ENCODE results near the gene DNAH12.
"Not testable (repeated sequence)": the region's sequence is repeated elsewhere in the genome, so short reads cannot be mapped to it uniquely, and the experiment has no call there.

The DNAH12 gene

GRCh38 chr3:57484563-57484962 is 59.6 kb downstream of the DNAH12 start:
- no peaks in the 10 kb centered on the region for H3K36me3 ChIP-seq
- H3K27ac ChIP-seq, result no peak overlapping the region
- no peaks in the 10 kb centered on the region for H3K27me3 ChIP-seq
- no peaks in the 10 kb centered on the region for H3K4me1 ChIP-seq (ENCODE audit: control insufficient read depth in 1 of 2, insufficient read depth in 1 of 2, low read depth in 1 of 2, low read length in 1 of 2)
- H3K9me3 ChIP-seq, result no peaks in the 10 kb centered on the region
- H3K4me3 ChIP-seq (ENCODE audit: low read depth in 1 of 2, low read length in 1 of 2), result no peak overlapping the region
- TF ChIP-seq CTCF (IDR thresholded peaks at IDR 0.05), result no peak

- not testable (repeated sequence) for H3K27me3 ChIP-seq; H3K4me3 ChIP-seq (ENCODE audit: low read depth in 1 of 2, low read length in 1 of 2); H3K9me3 ChIP-seq; H3K4me1 ChIP-seq (ENCODE audit: control insufficient read depth in 1 of 2, insufficient read depth in 1 of 2, low read depth in 1 of 2, low read length in 1 of 2); H3K36me3 ChIP-seq; H3K27ac ChIP-seq
Observed at GRCh38 chr3:57477193-57477592, 67.0 kb downstream of the DNAH12 start.

GRCh38 chr3:57464801-57465200 is 79.3 kb downstream of the DNAH12 start:
- H3K9me3 ChIP-seq, result no peaks in the 10 kb centered on the region
- no peak for TF ChIP-seq CTCF (IDR thresholded peaks at IDR 0.05)

GRCh38 chr3:57464011-57464410 is 80.1 kb downstream of the DNAH12 start:
- Histone ChIP-seq H3K9me3 (no peaks in the 10 kb centered on the region), H3K4me1 (ENCODE audit: control insufficient read depth in 1 of 2, insufficient read depth in 1 of 2, low read depth in 1 of 2, low read length in 1 of 2) (no peaks in the 10 kb centered on the region), H3K27ac (no peak overlapping the region), H3K4me3 (ENCODE audit: low read depth in 1 of 2, low read length in 1 of 2) (no peak overlapping the region), H3K27me3 (no peaks in the 10 kb centered on the region), H3K36me3 (no peaks in the 10 kb centered on the region)
- TF ChIP-seq CTCF (IDR thresholded peaks at IDR 0.05), result no peak

More at GRCh38 chr3:57464801-57465200, 79.3 kb downstream of the DNAH12 start:
- H3K4me3 ChIP-seq (ENCODE audit: low read depth in 1 of 2, low read length in 1 of 2), result no peak overlapping the region
- no peaks in the 10 kb centered on the region for H3K4me1 ChIP-seq (ENCODE audit: control insufficient read depth in 1 of 2, insufficient read depth in 1 of 2, low read depth in 1 of 2, low read length in 1 of 2)
- no peaks in the 10 kb centered on the region for H3K36me3 ChIP-seq
- no peaks in the 10 kb centered on the region for H3K27me3 ChIP-seq
- H3K27ac ChIP-seq, result no peak overlapping the region

- Histone ChIP-seq H3K27me3 (no peaks in the 10 kb centered on the region), H3K9me3 (no peaks in the 10 kb centered on the region), H3K27ac (no peak overlapping the region), H3K36me3 (no peaks in the 10 kb centered on the region), H3K4me3 (ENCODE audit: low read depth in 1 of 2, low read length in 1 of 2) (no peak overlapping the region), H3K4me1 (ENCODE audit: control insufficient read depth in 1 of 2, insufficient read depth in 1 of 2, low read depth in 1 of 2, low read length in 1 of 2) (no peaks in the 10 kb centered on the region)
- TF ChIP-seq CTCF (IDR thresholded peaks at IDR 0.05), result no peak
Observed at GRCh38 chr3:57451150-57451846, 92.8 kb downstream of the DNAH12 start.

- not testable (repeated sequence) for H3K9me3 ChIP-seq
Observed at GRCh38 chr3:57449276-57449847, 94.8 kb downstream of the DNAH12 start.

GRCh38 chr3:57448489-57448888 is 95.7 kb downstream of the DNAH12 start:
- H3K9me3 ChIP-seq; H3K4me3 ChIP-seq (ENCODE audit: low read depth in 1 of 2, low read length in 1 of 2); H3K27ac ChIP-seq; H3K4me1 ChIP-seq (ENCODE audit: control insufficient read depth in 1 of 2, insufficient read depth in 1 of 2, low read depth in 1 of 2, low read length in 1 of 2); H3K27me3 ChIP-seq; H3K36me3 ChIP-seq: not testable (repeated sequence)

More at GRCh38 chr3:57449276-57449847, 94.8 kb downstream of the DNAH12 start:
- H3K36me3 ChIP-seq; H3K27ac ChIP-seq; H3K4me1 ChIP-seq (ENCODE audit: control insufficient read depth in 1 of 2, insufficient read depth in 1 of 2, low read depth in 1 of 2, low read length in 1 of 2); H3K27me3 ChIP-seq; H3K4me3 ChIP-seq (ENCODE audit: low read depth in 1 of 2, low read length in 1 of 2): not testable (repeated sequence)
